GM12878 (cell line): Measurements from ENCODE around the gene PPP1R11.

Experiments
- MXI1 ChIP-seq: fragments of 150-350 bp; IDR thresholded peaks from 2 replicates; pipeline ENCODE4 v1.6.1; 2011; ENCODE audit warnings: low read depth, mild to moderate bottlenecking, inconsistent platforms, low read length, improper control_type of control experiment
- NR2C1 ChIP-seq: fragments of 450-650 bp; IDR thresholded peaks from 2 replicates; pipeline ENCODE4 v1.6.1; 2017; ENCODE audit warnings: antibody characterized with exemption, mild to moderate bottlenecking, moderate library complexity
- POLR2A ChIP-seq: IDR thresholded peaks from 2 replicates; pipeline ENCODE4 v1.6.1; 2011; ENCODE audit warnings: low read depth, mild to moderate bottlenecking, low read length
- SP1 ChIP-seq: IDR thresholded peaks from one replicate; pipeline ENCODE4 v1.6.1; 2011; ENCODE audit warnings: low read depth, low read length
- SUZ12 ChIP-seq: fragments of 200-600 bp; sonication (generic); IDR thresholded peaks from one replicate; pipeline ENCODE4 v1.6.1; 2018; ENCODE audit warnings: antibody characterized with exemption, mild to moderate bottlenecking; ENCODE audit not compliant: unreplicated experiment
- TF ChIP-seq, protein P1 (sequence below), 3 experiments: IDR thresholded peaks in 2 of 3; conservative IDR thresholded peaks in 1 of 3; 2 replicates each; pipeline ENCODE4 v1.5.1; 2011; ENCODE audit warnings: low read depth in 3 of 3, low read length in 3 of 3, mild to moderate bottlenecking in 3 of 3, control low read depth in 2 of 3, moderate library complexity in 2 of 3, inconsistent platforms in 1 of 3, mixed read lengths in 1 of 3; ENCODE audit not compliant: control insufficient read depth in 2 of 3, insufficient read depth in 1 of 3; ENCODE audit errors: extremely low read depth in 1 of 3

DNA sequence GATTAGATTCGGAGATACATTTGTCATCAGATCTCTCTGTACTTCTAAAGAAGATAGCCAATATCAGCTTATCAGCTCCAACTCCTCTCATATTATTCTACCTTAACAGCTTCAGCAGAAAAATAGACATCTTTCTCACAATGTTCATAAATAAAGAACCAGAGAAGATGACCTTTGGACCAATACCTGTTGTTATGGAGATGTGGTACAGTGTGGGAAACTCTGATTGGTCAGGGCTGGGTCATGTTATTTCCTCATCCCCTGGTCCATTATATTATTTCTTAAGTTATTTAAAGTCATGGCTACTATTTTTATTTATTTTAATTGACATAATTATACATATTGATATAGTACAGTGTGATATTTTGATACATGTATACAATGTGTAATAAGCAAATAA is 41.8 kb upstream of the PPP1R11 start:
- TF ChIP-seq, protein P1, sequence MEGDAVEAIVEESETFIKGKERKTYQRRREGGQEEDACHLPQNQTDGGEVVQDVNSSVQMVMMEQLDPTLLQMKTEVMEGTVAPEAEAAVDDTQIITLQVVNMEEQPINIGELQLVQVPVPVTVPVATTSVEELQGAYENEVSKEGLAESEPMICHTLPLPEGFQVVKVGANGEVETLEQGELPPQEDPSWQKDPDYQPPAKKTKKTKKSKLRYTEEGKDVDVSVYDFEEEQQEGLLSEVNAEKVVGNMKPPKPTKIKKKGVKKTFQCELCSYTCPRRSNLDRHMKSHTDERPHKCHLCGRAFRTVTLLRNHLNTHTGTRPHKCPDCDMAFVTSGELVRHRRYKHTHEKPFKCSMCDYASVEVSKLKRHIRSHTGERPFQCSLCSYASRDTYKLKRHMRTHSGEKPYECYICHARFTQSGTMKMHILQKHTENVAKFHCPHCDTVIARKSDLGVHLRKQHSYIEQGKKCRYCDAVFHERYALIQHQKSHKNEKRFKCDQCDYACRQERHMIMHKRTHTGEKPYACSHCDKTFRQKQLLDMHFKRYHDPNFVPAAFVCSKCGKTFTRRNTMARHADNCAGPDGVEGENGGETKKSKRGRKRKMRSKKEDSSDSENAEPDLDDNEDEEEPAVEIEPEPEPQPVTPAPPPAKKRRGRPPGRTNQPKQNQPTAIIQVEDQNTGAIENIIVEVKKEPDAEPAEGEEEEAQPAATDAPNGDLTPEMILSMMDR (IDR thresholded peaks at IDR 0.05 in 2 of 3, conservative IDR thresholded peaks at IDR 0.05 in 1 of 3; ENCODE audit: control insufficient read depth in 2 of 3, extremely low read depth in 1 of 3, insufficient read depth in 1 of 3, low read depth in 3 of 3, low read length in 3 of 3), result no peak
- no peak for TF ChIP-seq SUZ12
- no peak for TF ChIP-seq POLR2A
- TF ChIP-seq NR2C1, result no peak
- no peak for TF ChIP-seq SP1
- TF ChIP-seq MXI1, result no peak
